Right ventricle myocardium superior (tissue), 1 donor: ENCODE measurements around the gene LUC7L3. TPM values are rescaled to one million over a fixed set of nuclear protein-coding genes. Genes with fewer than 3 reads are reported as not detected.

Source experiments
- ATAC-seq: fragments of 200-7000 bp; cut with Tn5 transposase; one replicate; pipeline ENCODE4 v1.9.1; 2020; ENCODE audit warnings: mild to moderate bottlenecking; ENCODE audit not compliant: poor library complexity
- DNase-seq: peaks from one replicate; pipeline ENCODE4 v3.0.0-alpha.2; 2020
- intact Hi-C: fragments of 100-400 bp; cut with DNase I; formaldehyde crosslinking; loops from one replicate; pipeline ENCODE4 v1.11.2; 2022
- total RNA-seq: library from RNA; stranded (reverse); fragmentation: NEBNext Ultra II Directional; extraction: Animal tissue kit (Norgen Biotek cat#: 25700); gene quantifications from one replicate; pipeline ENCODE4 v1.2.1, GENCODE V29; 2021
- donor health status: DM: no; HTN: yes; CAD: no; lungs with severe emphysema.

LUC7L3 gene
- total RNA-seq, 1 donor from 2014 or later: 58.1 TPM

DNA sequence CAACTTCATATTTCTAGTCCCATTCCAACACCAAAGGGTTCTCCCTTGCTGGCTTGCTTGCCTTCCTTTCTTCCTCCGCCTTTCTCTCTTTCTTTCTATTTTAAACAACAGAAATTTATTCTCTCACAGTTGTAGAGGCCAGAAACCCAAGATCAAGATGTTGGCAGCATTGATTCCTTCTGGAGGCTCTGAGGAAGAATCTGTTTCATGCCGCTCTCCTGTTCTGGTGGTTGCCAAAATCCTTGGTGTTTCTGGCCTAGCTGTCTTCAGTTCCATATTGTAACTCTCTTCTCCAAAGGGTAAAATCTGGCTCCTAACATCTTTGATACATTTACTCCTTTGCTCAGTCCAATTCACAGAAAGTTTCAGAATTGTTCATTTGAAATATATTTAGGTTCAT lies 50.9 kb downstream of the LUC7L3 start:
- intact Hi-C loops: no loop called here
- DNase-seq (no peak), ATAC-seq (no peak)

DNA sequence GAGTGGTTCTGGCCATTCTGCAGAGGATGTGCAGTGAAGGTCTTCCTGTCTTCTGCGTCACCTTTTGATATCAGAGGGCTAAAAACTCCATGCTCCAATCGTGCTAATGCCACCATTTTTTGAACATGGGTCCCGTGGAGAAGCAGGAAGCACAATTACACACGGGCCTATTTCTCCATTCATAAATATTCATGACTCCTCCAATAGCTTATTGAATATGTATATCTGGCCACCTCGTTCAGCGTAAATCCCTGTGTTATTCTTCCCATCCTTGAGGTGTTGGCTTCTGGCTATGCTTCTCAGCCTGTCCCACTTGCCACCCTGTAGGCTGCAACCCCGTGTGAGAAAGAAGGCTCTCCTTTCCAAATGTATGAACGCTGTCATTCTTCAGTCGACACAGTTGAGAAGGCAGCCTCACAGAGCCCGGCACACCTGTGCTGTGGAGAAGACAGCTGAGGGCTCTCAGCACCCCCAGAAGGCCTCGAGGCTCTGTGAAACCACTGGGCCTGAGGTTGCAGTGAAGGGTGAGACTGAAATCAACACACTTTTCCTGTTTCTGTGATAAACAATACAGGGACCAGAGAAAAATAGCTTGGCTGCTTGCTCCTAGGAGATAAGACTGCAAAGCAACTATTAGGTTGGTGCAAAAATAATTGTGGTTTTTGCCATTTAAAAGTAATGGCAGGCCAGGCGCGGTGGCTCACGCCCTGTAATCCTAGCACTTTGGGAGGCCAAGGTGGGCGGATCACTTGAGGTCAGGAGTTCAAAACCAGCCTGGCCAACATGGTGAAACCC lies 52.8 kb downstream of the LUC7L3 start:
- DNase-seq (no peak), ATAC-seq (no peak)
- intact Hi-C loops: no loop called here

DNA sequence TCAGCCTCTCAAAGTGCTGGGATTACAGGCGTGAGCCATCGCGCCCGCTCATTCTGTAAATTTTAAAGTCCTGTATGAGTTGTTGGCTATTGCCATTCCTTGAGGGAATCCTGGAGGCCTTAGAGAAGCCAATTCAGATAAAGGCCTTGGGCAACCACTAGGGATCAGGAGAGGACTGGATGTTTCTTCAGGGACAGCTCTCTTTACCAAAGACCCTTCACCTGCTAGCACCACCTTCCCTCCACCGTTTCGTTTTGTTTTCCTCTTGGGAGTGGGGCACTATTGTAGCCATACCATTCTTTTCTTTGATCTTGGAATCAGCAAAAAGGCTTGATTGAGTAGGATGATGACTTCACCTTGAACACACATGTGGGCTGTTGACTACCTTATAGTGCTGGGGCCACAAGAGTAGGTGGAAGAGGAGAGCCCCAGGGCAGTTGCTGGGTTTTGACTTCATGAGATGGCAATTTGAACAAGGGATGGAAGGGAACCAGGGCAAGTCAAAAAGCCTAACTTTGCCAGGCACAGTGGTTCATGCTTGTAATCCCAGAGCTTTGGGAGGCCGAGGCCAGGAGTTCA lies 54.9 kb downstream of the LUC7L3 start:
- ATAC-seq (no peak), DNase-seq (no peak)
- intact Hi-C loops: no loop called here

DNA sequence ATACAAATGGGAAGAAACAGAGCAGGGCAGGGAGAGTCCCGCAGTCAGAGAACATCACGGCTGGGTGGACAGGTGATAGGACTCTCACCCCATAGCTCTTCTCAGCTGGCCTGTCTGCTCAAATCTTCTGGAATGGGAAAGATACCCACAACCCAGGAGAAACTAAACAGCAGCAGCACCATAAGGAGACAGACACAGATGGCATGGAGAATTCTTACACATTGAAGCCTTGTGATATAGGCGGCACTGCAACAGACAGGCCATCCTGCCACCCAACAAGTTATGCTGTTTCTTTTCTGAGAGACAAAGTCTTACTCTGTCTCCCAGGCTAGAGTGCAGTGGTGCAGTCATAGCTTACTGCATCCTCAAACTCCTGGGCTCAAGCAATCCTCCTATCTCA lies 56.5 kb downstream of the LUC7L3 start:
- no peak for DNase-seq

GRCh38 chr17:50778471-50778870 lies 59.1 kb downstream of the LUC7L3 start:
- DNase-seq: no peak
- intact Hi-C loops: no loop called here
- no peak for ATAC-seq

More for the DNA sequence above, 56.5 kb downstream of the LUC7L3 start:
- intact Hi-C loops: no loop called here
- no peak for ATAC-seq

DNA sequence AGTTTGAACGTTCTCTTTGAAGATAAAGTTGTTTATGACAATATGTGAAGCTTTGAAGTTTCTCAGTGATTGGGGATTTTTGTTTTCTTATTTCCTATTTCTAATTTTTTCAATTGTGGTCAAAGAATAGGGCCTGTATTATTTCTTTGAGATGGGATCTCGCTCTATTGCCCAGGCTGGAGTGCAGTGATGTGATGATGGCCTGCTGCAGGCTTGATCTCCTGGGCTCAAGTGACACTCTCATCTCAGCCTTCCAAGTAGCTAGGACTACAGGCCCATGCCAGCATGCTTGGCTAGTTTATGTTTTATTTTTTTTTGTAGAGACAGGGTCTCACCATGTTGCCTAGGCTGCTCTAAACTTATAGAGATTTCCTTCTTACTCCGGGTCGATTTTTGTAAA lies 59.6 kb downstream of the LUC7L3 start:
- ATAC-seq (no peak), DNase-seq (no peak)
- intact Hi-C loops: no loop called here

DNA sequence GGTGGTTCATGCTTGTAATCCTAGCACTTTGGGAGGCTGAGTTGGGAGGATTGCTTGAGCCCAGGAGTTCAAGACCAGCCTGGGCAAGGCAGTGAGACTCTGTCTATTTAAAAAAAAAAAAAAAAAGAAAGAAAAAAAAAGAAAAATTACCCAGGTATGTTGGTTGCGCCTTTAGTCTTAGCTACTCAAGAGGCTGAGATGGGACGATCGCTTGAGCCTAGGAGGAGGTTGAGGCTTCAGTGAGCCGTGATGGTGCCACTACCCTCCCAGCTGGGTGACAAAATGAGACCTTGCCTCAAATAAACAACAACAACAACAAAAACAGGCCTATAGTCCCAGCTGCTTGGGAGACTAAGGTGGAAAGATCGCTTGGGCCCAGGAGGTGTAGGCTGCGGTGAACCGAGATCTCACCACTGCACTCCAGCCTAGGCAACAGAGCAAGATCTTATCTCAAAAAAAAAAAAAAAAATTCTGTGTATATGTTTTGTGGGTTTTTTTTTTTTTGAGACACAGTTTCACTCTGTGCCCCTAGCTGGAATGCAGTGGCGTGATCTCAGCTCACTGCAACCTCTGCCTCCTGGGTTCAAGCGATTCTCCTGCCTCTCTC lies 60.4 kb downstream of the LUC7L3 start:
- DNase-seq (no peak), ATAC-seq (no peak)
- intact Hi-C loops: loop anchor here (5.0 kb wide), 1 partner anchor 172 kb away; no protein-coding TSS in a partner anchor

GRCh38 chr17:50781167-50781566 lies 61.8 kb downstream of the LUC7L3 start:
- DNase-seq (peak; percentile 45), ATAC-seq (no peak)
- intact Hi-C loops: loop anchor here (5.0 kb wide), 1 partner anchor 171 kb away; no protein-coding TSS in a partner anchor

GRCh38 chr17:50783193-50783660 lies 63.8 kb downstream of the LUC7L3 start:
- intact Hi-C loops: loop anchor here (5.0 kb wide), 1 partner anchor 169 kb away; no protein-coding TSS in a partner anchor
- DNase-seq: peak; percentile 90
- peak; percentile 91 for ATAC-seq

DNA sequence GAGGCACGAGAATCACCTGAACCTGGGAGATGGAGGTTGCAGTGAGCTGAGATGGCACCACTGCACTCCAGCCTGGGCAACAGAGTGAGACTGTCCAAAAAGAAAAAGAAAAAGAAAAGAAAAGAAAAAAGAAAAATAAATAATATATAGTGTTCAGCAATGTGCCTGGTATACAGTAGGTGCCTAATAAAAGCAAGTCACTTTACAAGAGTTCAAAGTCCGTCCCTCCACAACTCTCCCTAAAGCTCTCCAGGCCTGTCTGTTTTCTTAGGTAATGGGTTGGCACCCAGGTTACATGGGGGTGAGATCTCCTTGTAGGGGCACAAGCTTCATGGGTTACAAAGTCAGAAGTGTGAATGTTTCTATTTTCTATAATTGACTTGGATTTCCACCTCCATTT lies 64.5 kb downstream of the LUC7L3 start:
- intact Hi-C loops: loop anchor here (2.0 to 5.0 kb wide), 2 partner anchors 59 to 168 kb away; no protein-coding TSS in a partner anchor
- ATAC-seq (no peak), DNase-seq (no peak)

GRCh38 chr17:50785126-50785525 lies 65.7 kb downstream of the LUC7L3 start:
- ATAC-seq (no peak), DNase-seq (no peak)
- intact Hi-C loops: loop anchor here (2.0 kb wide), 1 partner anchor 58 kb away; no protein-coding TSS in a partner anchor

DNA sequence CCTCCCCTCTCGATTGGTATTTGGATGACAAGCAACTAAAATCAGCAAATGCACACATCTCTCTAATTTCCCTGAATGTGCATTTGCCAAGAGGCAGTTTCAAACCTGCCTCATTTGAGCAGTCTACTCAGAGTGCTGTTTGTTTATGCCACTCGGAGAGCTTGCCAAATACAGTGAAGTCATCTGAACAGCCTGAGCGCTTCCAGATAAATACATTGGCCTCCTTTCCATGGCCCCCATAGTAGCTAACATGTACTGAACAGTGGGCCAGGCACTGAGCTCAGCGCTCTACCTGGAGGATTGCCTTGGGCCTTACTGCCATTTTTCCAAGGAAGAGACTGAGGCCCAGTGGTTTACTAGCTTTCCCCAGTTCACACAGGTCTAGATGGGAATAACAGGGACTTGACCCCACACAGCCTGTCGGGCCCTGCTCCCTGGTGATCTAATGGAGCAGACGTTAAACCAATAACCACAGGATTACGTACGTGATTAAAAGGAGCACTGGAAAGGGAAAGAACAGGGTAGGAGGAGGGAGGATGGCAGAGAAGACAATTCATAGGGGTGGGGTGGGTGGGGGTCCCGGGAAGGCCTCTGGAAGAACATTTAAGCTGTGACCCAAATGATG lies 66.7 kb downstream of the LUC7L3 start:
- intact Hi-C loops: loop anchor here (2.0 kb wide), 1 partner anchor 57 kb away; no protein-coding TSS in a partner anchor
- DNase-seq: no peak
- peak; percentile 72 for ATAC-seq

DNA sequence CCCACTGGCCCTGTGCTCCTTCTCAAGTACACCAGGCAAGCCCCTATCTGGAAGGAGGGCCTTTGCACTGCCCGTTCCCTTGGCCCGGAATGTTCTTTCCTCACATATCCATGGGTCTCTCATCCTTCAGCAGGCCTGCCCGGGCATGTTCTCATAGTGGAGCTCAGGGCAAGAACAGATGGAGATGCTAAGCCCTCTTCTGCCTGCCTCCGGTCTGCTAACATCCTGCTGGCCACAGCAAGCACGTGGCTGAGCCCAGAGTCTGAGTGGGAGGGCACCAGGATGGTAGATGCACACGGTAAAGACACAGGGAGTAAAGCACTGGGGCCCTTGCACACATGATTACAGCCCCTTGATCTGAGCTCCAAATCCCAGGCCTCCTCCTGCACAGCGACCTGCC lies 67.7 kb downstream of the LUC7L3 start:
- intact Hi-C loops: no loop called here
- DNase-seq (no peak), ATAC-seq (no peak)

DNA sequence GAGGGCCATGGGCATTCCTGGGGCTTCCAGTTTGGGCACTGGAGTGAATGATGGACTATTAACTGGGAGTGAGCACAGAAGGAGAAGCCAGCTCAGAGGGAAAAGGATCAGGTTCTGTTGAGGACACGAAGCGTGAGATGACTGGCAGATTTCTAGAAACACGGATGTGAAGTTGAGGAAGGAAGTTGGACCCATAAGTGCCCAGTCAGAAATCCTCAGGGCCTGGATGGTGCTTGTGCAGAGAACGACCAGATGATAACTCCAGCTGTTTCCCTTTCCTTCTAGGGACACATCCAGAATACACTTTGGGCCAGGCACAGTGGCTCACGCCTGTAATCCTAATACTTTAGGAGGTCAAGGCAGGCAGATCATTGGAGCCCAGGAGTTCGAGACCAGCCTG lies 71.2 kb downstream of the LUC7L3 start:
- DNase-seq: no peak
- intact Hi-C loops: no loop called here
- ATAC-seq: peak; percentile 39

GRCh38 chr17:50792132-50792531 lies 72.7 kb downstream of the LUC7L3 start:
- intact Hi-C loops: no loop called here
- ATAC-seq (no peak), DNase-seq (no peak)

GRCh38 chr17:50793007-50793406 lies 73.6 kb downstream of the LUC7L3 start:
- intact Hi-C loops: no loop called here
- DNase-seq (no peak), ATAC-seq (no peak)

- DNase-seq: no peak
- ATAC-seq: no peak
- intact Hi-C loops: no loop called here
Observed at GRCh38 chr17:50794361-50794760, 75.0 kb downstream of the LUC7L3 start.

GRCh38 chr17:50797135-50797810 lies 77.9 kb downstream of the LUC7L3 start:
- ATAC-seq (no peak), DNase-seq (no peak)
- intact Hi-C loops: no loop called here
